K562 treated with DMSO at 1 percent for 48 hours (cell line): ENCODE data around the gene FGF7. TPM values are rescaled to one million over a fixed set of nuclear protein-coding genes. Genes with fewer than 3 reads are reported as not detected.

Experiments used
- total RNA-seq: library from RNA; unstranded; fragments of 300-600 nt; gene quantifications from 2 replicates; pipeline ENCODE4 v1.2.3, GENCODE V29; 2022; ENCODE audit warnings: low replicate concordance; ENCODE audit errors: extremely low read depth

Gene FGF7, protein sequence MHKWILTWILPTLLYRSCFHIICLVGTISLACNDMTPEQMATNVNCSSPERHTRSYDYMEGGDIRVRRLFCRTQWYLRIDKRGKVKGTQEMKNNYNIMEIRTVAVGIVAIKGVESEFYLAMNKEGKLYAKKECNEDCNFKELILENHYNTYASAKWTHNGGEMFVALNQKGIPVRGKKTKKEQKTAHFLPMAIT
- not detected in 2 replicates for total RNA-seq

DNA sequence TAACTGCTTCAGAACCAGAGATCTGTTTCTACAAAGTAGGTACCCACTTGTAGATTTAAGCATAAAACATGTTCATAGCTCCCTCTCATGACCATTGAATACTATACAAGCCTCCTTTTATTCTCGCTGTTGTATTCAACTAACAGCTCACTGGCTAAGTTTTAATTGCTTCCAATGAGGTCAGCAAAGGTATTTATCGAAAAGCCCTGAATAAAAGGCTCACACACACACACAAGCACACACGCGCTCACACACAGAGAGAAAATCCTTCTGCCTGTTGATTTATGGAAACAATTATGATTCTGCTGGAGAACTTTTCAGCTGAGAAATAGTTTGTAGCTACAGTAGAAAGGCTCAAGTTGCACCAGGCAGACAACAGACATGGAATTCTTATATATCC lies at the start of gene FGF7:
Gene FGF7, plus strand, starts transcription at position 222 of the 400 bp plus-strand sequence. CDS start 1,056 bp downstream, outside the sequence.

Other genes with a start within 250 kb of the FGF7 start
- not detected in 2 replicates for gene FAM227B, start 197.6 kb downstream of the FGF7 start, total RNA-seq
- not detected in 2 replicates for gene DTWD1, start 197.8 kb downstream of the FGF7 start, total RNA-seq